Memory B cell (primary cell): Measurements from ENCODE around the gene PIGT.
A peak's percentile ranks its signal among the peaks of the same experiment; 100 is the strongest.
"Not testable (repeated sequence)": the region's sequence is repeated elsewhere in the genome, so short reads cannot be mapped to it uniquely, and the experiment has no call there.

Source experiments
- ATAC-seq: fragments of 150-1000 bp; cut with Tn5 transposase; 2 replicates; pipeline ENCODE4 v1.10.0; 2021; ENCODE audit warnings: low read depth, mild to moderate bottlenecking, moderate library complexity
- DNase-seq, 2 donors: peaks; one replicate each; pipeline ENCODE4 v3.0.0; 2022; ENCODE audit warnings: low spot score in 2 of 2
- H3K27ac Mint-ChIP-seq: one replicate; pipeline ENCODE4 v1.8.0; 2022; ENCODE audit warnings: mild to moderate bottlenecking, moderate library complexity, mixed read lengths
- H3K27me3 Mint-ChIP-seq: one replicate; pipeline ENCODE4 v1.8.0; 2022; ENCODE audit warnings: mixed read lengths
- H3K36me3 Mint-ChIP-seq: one replicate; pipeline ENCODE4 v1.8.0; 2022; ENCODE audit warnings: mild to moderate bottlenecking, mixed read lengths
- H3K4me1 Mint-ChIP-seq: one replicate; pipeline ENCODE4 v1.8.0; 2022; ENCODE audit warnings: mixed read lengths
- H3K4me3 Mint-ChIP-seq: one replicate; pipeline ENCODE4 v1.8.0; 2022; ENCODE audit warnings: mild to moderate bottlenecking, moderate library complexity, mixed read lengths
- H3K9me3 Mint-ChIP-seq: one replicate; pipeline ENCODE4 v1.8.0; 2022; ENCODE audit warnings: mixed read lengths

The PIGT gene

GRCh38 chr20:45470262-45470931, 54.5 kb downstream of the PIGT start:
- peak; percentile 59 for ATAC-seq
- H3K27me3 Mint-ChIP-seq = peaks cover 24% of the 10 kb centered on the region

GRCh38 chr20:45470937-45471336, 55.0 kb downstream of the PIGT start:
- peak overlapping the region; percentile 58 for H3K4me3 Mint-ChIP-seq
- no peaks in the 10 kb centered on the region for H3K36me3 Mint-ChIP-seq
- H3K27me3 Mint-ChIP-seq = peaks cover 23% of the 10 kb centered on the region
- H3K9me3 Mint-ChIP-seq = no peaks in the 10 kb centered on the region
- H3K27ac Mint-ChIP-seq = no peak overlapping the region
- DNase-seq (peak in 1 of 2 donors; percentile 13), ATAC-seq (peak; percentile 50)
- H3K4me1 Mint-ChIP-seq = peaks cover 10% of the 10 kb centered on the region

More at GRCh38 chr20:45470262-45470931, 54.5 kb downstream of the PIGT start:
- H3K36me3 Mint-ChIP-seq = no peaks in the 10 kb centered on the region
- H3K27ac Mint-ChIP-seq = no peak overlapping the region
- H3K4me1 Mint-ChIP-seq = peaks cover 10% of the 10 kb centered on the region
- H3K9me3 Mint-ChIP-seq = no peaks in the 10 kb centered on the region
- DNase-seq = no peak
- peak overlapping the region; percentile 60 for H3K4me3 Mint-ChIP-seq

DNA sequence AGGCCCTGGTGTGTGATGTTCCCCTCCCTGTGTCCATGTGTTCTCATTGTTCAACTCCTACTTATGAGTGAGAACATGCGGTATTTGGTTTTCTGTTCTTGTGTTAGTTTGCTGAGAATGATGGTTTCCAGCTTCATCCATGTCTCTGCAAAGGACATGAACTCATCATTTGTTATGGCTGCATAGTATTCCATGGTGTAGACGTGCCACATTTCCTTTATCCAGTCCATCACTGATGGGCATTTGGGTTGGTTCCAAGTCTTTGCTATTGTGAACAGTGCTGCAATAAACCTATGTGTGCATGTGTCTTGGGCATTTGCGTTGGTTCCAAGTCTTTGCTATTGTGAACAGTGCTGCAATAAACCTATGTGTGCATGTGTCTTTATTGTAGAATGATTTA, 56.3 kb downstream of the PIGT start:
- ATAC-seq, H3K27ac Mint-ChIP-seq, DNase-seq, H3K4me3 Mint-ChIP-seq, H3K9me3 Mint-ChIP-seq, H3K36me3 Mint-ChIP-seq: not testable (repeated sequence)
- H3K27me3 Mint-ChIP-seq = peaks cover 23% of the 10 kb centered on the region
- H3K4me1 Mint-ChIP-seq = peaks cover 10% of the 10 kb centered on the region
